ENCODE measurements around the gene KMT5B. TPM values are rescaled to one million over a fixed set of nuclear protein-coding genes. Genes with fewer than 3 reads are reported as not detected.

KMT5B gene
- total and polyA plus RNA-seq, 2 of the 13 experiments (the other 11 are each of a cell fraction or from before 2014, with no cell fraction given) = 17.6 to 23.7 TPM

DNA sequence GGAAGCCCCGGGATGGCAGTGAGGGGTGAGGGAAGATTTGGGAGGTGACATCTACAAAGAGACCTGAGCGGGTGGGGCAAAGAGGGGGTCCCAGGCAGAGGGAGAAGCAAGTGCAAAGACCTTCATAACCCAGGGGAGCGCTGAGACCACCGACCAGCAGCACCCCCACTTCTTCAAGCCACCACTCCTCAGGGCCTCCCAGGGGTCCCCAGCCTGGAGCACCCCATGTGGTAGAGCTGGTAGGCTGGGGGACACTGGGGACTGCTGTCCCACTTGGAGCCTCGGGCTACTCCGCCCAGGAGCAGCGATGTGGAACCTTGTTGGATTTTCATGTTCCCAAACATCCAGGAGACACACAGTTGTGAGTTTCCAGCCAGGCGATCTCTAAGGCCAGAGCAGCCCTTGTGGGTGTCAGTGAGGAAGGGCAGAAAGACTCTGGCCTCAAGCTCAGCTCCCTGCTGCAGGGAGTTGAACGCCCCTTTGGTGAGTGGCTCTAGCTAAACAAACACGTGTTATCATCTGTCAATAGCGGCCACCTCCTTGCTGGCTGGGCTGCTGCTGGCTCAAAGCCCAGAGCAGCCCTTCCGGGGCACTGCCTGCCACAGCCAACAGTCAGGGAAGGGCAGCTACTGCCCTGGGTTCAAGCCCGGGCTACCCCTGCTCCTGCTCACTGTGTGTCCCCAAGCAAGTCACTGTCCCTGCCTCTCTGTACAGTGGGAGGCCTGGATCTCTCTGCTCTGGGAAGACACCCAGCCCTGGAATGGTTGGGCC is 66.2 kb downstream of the KMT5B start (continued):
- TF ChIP-seq AFF4 (CRISPR knock-in tag; IDR thresholded peaks at IDR 0.05) (no peak), SMAD1 (CRISPR knock-in tag; IDR thresholded peaks at IDR 0.05; ENCODE audit: borderline replicate concordance, low read depth) (0 out of 2 replicates have a peak, but pooled peaks have one; percentile 46), AGO1 (IDR thresholded peaks at IDR 0.05; ENCODE audit: low read depth, low read length, poor library complexity, severe bottlenecking) (no peak), NFKB2 (CRISPR knock-in tag; IDR thresholded peaks at IDR 0.05; ENCODE audit: borderline replicate concordance) (no peak; the same call in 1 of the 2 replicates), ZNF572 (CRISPR knock-in tag; IDR thresholded peaks at IDR 0.05) (no peak), ZNF12 (CRISPR knock-in tag; IDR thresholded peaks at IDR 0.05) (peak; percentile 75), MEIS1 (CRISPR knock-in tag; IDR thresholded peaks at IDR 0.05; ENCODE audit: borderline replicate concordance) (peak; percentile 93), ZNF773 (CRISPR knock-in tag; IDR thresholded peaks at IDR 0.05; ENCODE audit: borderline replicate concordance) (no peak), CENPX (CRISPR knock-in tag; IDR thresholded peaks at IDR 0.05) (no peak), ELF1 (CRISPR knock-in tag; IDR thresholded peaks at IDR 0.05) (peak; percentile 82), ZNF354B (CRISPR knock-in tag; IDR thresholded peaks at IDR 0.05) (no peak), MXI1 (IDR thresholded peaks at IDR 0.05; ENCODE audit: borderline replicate concordance, low read depth, low read length) (peak; percentile 99; the same call in 2 of the 3 replicates), ZNF709 (CRISPR knock-in tag; IDR thresholded peaks at IDR 0.05) (peak; percentile 75), RFXANK (CRISPR knock-in tag; IDR thresholded peaks at IDR 0.05) (no peak), ZNF710 (CRISPR knock-in tag; IDR thresholded peaks at IDR 0.05; ENCODE audit: borderline replicate concordance) (peak; percentile 74), PRDM4 (CRISPR knock-in tag; IDR thresholded peaks at IDR 0.05; ENCODE audit: borderline replicate concordance) (no peak), ZNF720 (CRISPR knock-in tag; IDR thresholded peaks at IDR 0.05) (no peak)
- TF ChIP-seq, protein P1, sequence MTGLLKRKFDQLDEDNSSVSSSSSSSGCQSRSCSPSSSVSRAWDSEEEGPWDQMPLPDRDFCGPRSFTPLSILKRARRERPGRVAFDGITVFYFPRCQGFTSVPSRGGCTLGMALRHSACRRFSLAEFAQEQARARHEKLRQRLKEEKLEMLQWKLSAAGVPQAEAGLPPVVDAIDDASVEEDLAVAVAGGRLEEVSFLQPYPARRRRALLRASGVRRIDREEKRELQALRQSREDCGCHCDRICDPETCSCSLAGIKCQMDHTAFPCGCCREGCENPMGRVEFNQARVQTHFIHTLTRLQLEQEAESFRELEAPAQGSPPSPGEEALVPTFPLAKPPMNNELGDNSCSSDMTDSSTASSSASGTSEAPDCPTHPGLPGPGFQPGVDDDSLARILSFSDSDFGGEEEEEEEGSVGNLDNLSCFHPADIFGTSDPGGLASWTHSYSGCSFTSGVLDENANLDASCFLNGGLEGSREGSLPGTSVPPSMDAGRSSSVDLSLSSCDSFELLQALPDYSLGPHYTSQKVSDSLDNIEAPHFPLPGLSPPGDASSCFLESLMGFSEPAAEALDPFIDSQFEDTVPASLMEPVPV (CRISPR knock-in tag; IDR thresholded peaks at IDR 0.05) = 0 out of 2 replicates have a peak, but pooled peaks have one; percentile 37
- TF ChIP-seq, protein P2, sequence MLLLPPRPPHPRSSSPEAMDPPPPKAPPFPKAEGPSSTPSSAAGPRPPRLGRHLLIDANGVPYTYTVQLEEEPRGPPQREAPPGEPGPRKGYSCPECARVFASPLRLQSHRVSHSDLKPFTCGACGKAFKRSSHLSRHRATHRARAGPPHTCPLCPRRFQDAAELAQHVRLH (CRISPR knock-in tag; IDR thresholded peaks at IDR 0.05; ENCODE audit: borderline replicate concordance, low read depth) = peak; percentile 95; the same call in 1 of the 2 replicates

All from HepG2 (cell line).